Kidney epithelial cell (primary cell): ENCODE results near the gene LMNA. TPM values are rescaled to one million over a fixed set of nuclear protein-coding genes. Genes with fewer than 3 reads are reported as not detected.
A peak's percentile ranks its signal among the peaks of the same experiment; 100 is the strongest.

Experiments
- DNase-seq: peaks from one replicate; pipeline ENCODE4 v3.0.0-alpha.2; 2010; ENCODE audit warnings: low read depth
- H3K27me3 ChIP-seq: 2 replicates; pipeline ENCODE4 v1.6.0; 2011; ENCODE audit warnings: low read length; ENCODE audit not compliant: control insufficient read depth, insufficient read depth
- H3K36me3 ChIP-seq: 2 replicates; pipeline ENCODE4 v1.5.1; 2011; ENCODE audit warnings: low read length; ENCODE audit not compliant: control insufficient read depth, insufficient read depth
- H3K4me3 ChIP-seq: 2 replicates; pipeline ENCODE4 v1.5.1; 2011; ENCODE audit warnings: low read depth, mild to moderate bottlenecking, control low read depth, low read length
- total RNA-seq: library from RNA; depleted of rRNA; stranded (reverse); fragments of >200 nt; gene quantifications from 2 replicates; pipeline ENCODE4 v1.2.3, GENCODE V29; 2015
- TF ChIP-seq, protein P1 (sequence below): IDR thresholded peaks from 2 replicates; pipeline ENCODE4 v1.5.1; 2011; ENCODE audit warnings: mild to moderate bottlenecking, moderate library complexity, low read length, control low read depth, inconsistent platforms; ENCODE audit not compliant: insufficient read depth, poor library complexity, severe bottlenecking

LMNA gene
- total RNA-seq, 1 donor from 2014 or later: 280 TPM

DNA sequence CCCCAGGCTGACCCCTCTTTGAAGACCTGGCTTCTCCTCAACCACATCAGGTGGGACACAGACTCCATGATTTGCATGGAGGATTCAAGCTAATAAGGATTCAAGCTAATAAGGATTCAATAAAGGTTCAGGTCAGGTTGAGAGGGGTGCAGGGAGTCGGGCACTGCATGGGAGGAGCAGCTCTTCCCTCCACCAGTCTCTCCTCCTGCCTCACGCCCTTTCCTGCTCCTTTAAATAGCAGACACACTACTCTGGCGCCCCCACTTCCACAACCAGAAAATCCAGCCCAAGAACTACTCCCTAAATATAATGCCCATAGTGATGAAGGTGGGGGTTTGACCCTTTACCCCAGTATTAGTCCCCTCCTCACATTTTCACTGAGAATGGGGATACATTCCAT lies 39.3 kb upstream of the LMNA start:
- H3K27me3 ChIP-seq: no peaks in the 10 kb centered on the region
- peaks cover 5% of the 10 kb centered on the region for H3K36me3 ChIP-seq
- no peak overlapping the region for H3K4me3 ChIP-seq
- DNase-seq: no peak
- TF ChIP-seq, protein P1, sequence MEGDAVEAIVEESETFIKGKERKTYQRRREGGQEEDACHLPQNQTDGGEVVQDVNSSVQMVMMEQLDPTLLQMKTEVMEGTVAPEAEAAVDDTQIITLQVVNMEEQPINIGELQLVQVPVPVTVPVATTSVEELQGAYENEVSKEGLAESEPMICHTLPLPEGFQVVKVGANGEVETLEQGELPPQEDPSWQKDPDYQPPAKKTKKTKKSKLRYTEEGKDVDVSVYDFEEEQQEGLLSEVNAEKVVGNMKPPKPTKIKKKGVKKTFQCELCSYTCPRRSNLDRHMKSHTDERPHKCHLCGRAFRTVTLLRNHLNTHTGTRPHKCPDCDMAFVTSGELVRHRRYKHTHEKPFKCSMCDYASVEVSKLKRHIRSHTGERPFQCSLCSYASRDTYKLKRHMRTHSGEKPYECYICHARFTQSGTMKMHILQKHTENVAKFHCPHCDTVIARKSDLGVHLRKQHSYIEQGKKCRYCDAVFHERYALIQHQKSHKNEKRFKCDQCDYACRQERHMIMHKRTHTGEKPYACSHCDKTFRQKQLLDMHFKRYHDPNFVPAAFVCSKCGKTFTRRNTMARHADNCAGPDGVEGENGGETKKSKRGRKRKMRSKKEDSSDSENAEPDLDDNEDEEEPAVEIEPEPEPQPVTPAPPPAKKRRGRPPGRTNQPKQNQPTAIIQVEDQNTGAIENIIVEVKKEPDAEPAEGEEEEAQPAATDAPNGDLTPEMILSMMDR: no peak

DNA sequence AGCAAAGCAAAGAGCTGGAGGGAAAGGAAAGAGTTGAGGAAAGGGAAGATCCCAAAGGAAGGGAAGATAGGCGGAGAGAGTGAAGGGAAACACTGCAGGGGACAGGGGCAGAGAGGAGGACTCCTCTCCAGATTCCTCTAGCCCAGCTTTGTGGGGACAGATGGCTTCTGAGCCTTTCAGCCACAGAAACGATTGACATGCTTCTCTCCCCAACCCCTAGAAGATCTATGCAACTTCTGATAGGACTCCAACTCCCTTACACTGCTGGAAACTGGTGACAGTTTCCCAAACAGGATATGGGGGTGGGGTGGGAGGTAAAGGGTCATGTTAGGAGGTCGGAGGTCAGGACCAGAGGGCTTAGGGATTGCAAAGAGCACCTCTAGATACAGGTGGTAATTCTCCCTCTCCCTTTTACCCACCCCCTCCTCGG lies 38.7 kb upstream of the LMNA start:
- no peak for DNase-seq
- no peaks in the 10 kb centered on the region for H3K27me3 ChIP-seq
- H3K36me3 ChIP-seq: peaks cover 5% of the 10 kb centered on the region
- TF ChIP-seq, protein P1: no peak
- no peak overlapping the region for H3K4me3 ChIP-seq

DNA sequence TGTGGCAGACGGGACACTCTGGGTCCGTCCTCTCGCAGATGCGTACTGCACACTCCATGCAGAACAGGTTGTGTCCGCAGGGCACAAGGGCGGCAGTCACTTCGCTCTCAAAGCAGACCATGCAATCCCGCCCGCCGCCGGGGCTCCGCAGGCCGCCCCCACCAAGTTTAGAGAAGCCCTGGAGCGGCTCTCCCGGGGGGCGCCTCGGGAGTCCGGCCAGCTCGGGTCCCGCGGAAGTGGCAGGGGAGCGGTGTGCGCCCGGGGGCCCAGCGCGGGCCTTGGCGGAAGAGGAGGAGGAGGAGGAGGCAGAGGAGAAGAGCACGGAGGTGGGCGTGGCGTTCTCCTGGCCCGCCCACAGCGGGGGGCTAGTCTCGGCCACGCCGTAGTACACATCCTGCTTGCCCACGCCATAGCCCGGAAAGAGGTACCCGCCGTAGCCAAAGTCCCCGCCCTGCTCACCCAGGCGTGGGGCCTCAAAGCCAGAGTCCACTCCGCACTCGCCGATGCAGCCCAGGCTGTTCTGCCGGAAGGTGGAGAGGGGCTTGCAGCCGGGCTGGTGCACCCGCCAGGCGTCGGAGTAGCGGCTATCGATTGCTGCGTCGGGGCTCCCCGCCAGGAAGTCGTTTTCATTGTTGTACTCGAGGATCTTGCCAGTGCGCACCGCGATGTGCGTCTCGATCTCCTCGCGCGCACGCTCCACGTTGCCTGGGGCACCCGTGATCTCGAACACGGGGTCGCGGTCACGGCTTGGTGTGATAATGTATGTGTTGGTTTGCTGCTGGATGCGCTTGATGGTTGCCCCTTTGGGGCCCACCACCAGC lies 37.7 kb upstream of the LMNA start:
- H3K27me3 ChIP-seq: no peaks in the 10 kb centered on the region
- DNase-seq: no peak
- H3K36me3 ChIP-seq: peaks cover 5% of the 10 kb centered on the region
- TF ChIP-seq, protein P1: no peak
- H3K4me3 ChIP-seq: no peak overlapping the region

DNA sequence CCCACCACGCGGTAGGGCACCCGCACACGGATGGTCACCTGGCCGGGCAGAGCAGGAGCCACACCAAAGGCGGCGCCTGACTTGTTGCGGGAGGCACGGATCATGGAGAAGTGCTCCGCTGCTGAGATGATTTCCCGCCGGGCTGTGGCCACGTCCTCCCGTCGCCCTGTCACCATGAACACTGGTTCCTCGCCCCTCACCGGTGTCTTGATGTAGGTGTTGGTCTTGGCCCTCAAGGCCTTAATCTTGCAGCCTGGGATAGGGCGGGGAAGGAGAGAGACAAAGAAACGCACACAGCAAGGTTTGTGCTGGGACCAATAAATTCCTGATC lies 37.1 kb upstream of the LMNA start:
- no peak overlapping the region for H3K4me3 ChIP-seq
- no peak for DNase-seq
- H3K36me3 ChIP-seq: peaks cover 5% of the 10 kb centered on the region
- TF ChIP-seq, protein P1: no peak
- H3K27me3 ChIP-seq: no peaks in the 10 kb centered on the region

DNA sequence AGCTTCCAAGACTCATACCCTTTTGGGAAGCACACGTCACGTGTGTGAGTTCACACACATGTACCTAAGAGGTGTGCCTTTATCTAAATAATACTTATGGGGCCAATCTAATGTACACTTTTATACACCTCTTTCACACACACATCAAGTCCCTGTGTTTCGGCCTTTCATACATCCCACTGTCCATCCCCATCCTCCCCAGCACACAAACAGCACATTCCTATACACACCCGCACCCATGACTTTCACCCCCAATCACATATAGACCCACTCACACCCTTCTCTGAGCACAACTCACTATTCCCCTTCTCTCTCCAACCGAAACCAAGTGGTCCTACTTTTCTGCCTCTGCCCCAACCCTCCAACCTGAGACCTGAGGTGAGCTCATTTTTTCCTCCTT lies 35.8 kb upstream of the LMNA start:
- Histone ChIP-seq H3K4me3 (no peak overlapping the region), H3K36me3 (peaks cover 5% of the 10 kb centered on the region), H3K27me3 (no peaks in the 10 kb centered on the region)
- TF ChIP-seq, protein P1: no peak
- DNase-seq: no peak

DNA sequence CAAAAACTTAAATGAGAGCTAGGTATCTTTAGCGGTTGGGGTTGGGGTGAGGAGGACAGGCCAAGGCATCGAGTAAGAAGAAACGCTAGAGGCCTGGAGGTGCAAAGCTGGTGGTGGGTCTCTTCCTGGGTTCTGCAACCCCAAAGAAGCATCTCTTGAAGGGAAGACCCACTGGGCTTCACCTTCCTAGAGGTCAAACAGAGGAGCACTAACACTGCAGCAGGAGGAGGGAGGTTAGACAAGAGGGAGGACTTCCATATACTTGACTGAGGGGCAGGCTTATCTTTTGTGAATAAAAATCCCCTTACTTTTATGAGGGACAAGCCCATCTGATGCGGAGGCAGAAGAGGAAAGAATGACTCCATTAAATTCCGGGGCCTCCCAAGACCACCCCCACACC lies 34.7 kb upstream of the LMNA start:
- peak overlapping the region; percentile 72 for H3K4me3 ChIP-seq
- DNase-seq: no peak
- TF ChIP-seq, protein P1: no peak
- no peaks in the 10 kb centered on the region for H3K27me3 ChIP-seq
- peaks cover 5% of the 10 kb centered on the region for H3K36me3 ChIP-seq
